Stimulated activated CD4-positive, alpha-beta T cell treated with anti-CD3 and anti-CD28 coated beads, TNF-alpha, amount 100 ng/mL, for 48 hours (primary cell): ENCODE data around the gene PROM2.

Experiments used
- DNase-seq, 3 donors: peaks; one replicate each; pipeline ENCODE4 v3.0.0-alpha.2; 2020; ENCODE audit warnings: low read depth in 3 of 3

The PROM2 gene

GRCh38 chr2:95320344-95320712 is 46.1 kb downstream of the PROM2 start:
- no peak for DNase-seq

DNA sequence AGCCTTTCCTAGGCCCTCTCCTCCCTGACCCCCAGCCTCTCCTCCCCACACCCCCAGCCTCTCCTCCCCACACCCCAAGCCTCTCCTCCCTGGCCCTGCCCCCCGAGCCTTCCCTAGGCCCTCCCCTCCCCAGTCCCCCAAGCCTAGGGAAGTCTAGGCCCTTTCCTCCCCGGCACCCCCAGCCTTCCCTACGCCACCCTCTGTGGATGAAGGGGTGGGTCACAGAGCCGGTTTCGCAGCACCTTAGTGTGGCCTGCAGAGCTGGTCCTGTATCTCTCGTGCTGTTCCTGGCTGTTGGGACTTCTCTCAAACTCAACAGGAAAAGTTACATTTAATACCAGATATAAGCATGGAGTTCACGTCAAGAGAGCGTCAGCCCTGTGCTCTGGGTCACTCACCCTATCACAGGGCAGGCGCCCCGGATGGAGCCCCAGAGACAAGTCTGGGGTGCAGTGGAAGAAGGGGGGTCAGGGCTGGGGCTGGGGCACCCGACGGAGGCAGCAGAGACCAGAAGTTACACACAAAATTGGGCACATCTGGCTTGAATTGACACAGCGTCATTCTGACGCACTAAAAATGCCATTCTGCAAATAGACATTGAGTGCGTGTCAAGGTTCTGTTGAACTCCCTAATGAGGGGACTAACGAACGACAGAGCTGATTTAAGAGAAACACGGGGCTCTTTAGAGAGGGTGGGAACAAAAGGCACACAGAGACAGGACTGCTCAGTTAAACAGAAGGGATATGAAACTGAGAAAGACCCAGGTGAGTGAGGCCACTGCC is 46.9 kb downstream of the PROM2 start:
- DNase-seq: no peak

DNA sequence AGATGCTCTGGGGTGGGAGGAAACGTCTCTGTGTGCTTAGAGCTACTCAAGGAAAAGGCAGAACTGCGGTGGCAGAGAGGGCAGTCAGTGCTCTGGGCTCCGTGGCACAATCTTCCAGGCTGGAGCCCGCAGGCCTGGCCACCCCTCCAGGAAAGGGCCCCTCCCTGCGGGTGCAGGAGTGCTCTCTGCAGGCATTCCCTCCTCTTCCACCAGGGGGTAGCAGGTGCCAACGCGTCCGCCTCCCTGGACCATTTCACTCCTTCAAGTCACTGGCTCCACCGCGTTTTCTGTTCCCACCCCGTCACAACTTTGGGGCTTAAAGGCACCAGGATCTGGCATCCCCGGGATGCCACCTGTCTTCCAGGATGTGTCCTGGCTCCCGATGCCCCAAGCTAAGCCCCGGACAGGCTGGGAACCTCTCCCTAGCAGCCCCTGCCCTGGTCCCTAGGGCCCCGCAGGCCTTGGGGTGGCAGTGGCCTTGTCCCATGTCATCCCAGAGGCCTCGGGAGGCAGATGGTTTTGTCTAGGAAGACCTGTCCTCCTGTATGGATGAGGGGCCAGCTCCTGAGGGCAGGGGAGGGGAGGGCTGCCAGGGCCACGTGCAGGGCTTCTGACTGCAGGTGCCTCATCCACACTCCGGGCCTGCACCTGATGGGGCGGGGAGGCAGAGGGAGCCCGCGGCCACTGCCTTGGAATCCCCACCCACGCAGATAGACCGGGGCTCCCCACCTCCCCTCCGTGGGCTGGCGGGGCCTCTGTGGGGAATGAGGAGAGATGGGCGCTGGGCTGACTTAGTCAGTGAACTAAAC is 49.3 kb downstream of the PROM2 start:
- DNase-seq: no peak

- DNase-seq: no peak
These were observed 50.8 kb downstream of the PROM2 start for GRCh38 chr2:95325026-95325425.

DNA sequence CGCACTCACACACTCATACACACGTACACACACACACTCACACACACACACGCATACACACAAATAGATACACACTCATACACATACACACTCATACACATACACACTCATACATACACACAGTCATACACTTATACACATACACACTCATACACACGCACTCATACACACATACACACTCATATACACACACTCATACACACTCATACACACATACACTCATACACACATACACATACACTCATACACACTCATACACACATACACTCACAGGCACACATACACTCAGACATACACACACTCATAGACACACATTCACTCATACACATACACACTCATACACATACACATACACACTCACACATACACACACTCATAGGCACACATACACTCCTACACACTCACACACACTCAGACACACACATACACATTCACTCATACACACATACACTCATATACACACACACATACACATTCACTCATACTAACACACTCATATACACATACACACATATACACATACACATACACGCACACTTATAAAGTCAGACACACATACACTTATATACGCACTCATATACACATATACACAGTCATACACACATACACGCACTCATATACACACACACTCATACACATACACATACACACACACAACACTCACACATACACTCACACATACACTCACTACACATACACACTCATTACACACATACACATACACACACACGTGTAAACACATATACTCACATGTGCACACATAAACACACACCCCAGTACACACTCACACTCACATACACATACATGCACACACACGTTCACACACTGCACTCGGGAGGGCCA is 51.6 kb downstream of the PROM2 start:
- DNase-seq: no peak

- DNase-seq: no peak
These were observed 52.3 kb downstream of the PROM2 start for GRCh38 chr2:95326433-95327140.

DNA sequence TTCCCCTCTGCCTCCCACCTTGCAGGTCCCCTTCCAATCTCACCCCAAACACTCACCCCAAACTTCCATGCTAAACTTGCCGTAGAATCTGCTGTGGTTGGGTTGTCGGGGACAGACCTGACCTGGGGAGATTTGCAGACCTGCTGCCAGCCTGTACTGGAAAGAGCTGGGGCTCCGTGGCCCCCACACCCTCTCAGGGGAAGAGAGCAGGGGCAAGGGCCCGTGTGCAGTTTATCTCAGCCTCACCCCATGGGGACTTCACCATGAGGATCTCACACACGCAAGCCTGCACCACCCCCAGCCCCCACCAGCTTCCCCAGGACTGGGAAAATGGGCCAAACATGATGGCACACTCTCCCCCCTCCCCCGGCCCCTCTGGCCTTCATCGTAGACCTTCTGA is 53.6 kb downstream of the PROM2 start:
- no peak for DNase-seq

DNA sequence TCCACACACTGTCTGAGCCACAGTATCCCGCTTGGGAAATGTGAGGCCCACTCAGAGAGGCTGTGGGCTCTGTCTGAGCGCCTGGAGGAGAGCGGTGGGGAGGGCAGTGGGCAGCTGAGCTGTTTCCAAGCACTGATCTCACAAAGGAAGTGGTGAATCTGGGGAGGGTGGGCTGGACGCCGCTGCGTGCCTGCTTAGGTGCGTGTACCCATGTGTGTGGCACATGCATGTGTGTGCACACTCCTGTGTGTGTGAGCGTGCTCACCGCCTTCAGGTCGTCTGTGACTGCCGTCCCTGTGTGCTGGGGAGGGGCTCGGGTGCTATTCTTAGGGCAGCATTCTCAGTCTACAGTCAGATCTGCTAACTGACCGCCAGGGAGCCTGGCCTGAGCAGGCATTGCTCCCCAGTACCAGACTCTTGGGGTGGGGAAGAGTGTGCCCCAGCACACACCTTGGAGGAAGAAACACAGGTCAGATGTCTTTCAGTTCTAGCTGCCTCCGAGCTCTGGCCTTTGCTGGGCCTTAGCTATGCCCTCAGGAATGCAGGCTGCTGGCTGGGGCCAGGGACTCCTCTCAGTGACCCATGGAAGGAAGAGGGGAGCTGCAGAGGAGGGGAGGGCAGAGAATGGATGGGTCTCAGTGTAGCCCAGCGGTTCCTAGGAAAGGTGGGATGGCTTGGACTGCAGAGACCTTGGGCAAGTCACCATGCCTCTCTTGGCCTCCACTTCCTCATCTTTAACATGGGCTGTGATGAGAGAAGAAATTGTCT is 54.3 kb downstream of the PROM2 start:
- DNase-seq: no peak

DNA sequence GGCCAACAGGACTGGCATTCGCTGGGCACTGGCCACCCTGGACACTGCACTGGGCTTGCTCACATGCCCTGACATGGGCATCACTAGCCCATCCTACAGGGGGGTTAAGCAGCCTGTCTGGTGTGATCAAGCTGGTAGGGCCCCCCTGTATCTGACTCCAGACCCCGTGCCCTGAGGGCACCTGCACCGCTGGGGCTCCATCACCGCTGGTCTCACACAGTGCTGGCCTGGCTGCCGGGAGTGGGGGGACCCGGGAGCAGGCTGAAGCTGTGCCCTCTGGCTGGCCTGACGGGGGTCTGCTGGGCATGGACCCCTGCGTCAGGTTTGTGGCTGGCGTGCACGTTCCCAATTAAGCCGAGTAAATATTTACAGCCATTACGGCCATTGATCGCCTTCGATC is 55.2 kb downstream of the PROM2 start:
- DNase-seq: no peak

DNA sequence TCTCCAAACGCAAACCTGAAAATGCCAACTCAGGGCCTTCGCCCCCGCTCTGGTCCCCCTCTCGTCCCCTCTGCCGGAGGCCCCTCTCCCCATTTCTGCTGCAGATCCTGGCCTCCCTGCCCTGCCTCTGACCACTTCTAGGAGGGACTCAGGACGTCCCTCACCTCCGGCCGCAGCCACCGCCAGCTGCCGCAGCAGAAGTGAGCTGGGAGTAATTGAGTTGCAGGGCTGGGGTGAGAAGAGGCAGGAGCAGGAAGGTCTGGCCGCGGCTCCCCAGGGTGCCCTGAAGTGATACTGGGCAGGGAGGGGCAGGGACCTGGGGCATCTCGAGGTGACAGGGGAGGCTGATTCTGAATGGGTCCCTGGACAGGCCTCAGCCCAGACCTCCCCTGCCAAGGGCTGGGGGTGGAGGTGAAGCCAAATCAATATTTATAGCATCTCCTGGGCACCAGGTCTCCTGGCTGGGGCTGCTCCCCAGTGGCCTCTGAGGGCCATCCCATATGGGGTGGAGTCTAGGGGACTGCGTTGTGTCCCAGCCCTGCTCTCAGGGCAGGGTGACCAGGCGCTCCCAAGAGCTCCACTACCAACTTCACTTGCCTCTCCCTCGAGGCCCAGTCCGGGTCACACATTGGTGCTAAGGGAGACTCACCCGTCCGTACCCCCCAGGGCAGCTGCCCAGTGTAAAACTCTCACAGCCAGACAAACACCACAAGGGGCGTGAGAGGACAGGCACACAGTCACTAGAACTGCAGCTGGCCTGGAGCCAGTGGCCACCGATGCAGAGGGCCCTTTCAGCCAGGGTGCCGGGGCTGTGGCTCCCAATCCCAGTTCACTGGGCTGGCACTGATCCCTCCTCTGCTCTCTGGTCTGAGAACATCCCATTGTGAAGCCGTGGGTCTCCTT is 55.9 kb downstream of the PROM2 start:
- DNase-seq: no peak

- DNase-seq: no peak
These were observed 56.6 kb downstream of the PROM2 start for GRCh38 chr2:95330794-95331338.

DNA sequence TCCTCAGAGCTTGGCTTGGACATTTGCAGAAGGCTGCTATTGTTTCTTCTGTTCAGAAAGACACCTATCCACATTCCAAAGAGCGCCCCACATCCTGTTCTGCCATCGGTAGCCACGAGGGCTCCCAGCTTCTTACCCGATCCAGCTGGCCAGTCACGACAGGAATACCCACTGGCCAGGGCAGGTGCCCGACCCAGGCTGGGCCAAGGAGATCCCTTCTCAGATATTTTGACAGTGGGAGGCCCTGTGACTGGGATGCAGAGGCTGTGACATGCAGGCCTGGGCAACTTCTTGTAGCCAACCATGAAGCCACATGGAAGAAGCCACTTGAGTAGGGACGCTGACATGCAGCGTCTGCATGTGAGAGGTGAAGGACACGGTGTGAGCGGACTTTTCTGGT is 57.4 kb downstream of the PROM2 start:
- DNase-seq: no peak

GRCh38 chr2:95332036-95332435 is 57.8 kb downstream of the PROM2 start:
- no peak for DNase-seq

DNA sequence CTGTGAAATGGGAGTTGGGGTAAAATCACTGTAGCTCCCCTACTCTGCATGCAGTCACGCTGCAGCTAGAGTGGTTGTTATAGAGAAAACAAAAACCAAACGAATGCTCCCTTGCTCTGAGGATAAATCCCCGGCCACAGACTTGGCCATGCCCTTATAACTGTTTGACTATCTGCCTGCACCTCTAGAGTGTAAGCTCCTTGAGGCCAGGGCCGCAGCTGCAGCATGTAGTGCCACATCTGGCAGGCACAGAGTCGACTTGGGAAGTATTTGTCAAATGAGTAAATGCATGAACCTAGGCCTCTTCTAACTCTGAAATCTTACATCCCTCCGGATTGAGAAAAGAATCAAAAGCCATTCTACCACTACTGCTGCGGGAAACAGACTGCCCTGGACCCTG is 58.8 kb downstream of the PROM2 start:
- DNase-seq: no peak

DNA sequence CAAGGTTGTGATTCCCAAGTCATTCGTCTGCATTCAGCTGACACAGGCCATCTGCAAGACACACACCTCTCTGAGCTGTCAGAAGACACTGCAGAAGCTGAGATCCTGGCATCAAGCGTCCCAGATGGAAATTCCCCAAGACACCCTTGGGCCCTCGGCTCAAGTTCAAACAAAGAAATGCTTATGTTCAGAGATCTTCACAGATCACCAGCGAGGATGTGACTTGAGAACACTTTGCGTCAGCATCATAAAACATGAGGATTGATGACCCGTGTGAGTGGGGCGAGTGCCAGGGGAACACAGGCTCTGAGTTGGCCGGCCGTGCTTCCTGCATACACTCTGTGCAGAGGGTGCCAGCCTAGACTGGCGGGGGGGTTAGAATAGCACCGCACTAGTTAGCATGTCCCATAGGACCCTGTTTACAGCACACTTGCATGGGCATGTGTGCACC is 59.7 kb downstream of the PROM2 start:
- DNase-seq: no peak

- DNase-seq: no peak
These were observed 60.8 kb downstream of the PROM2 start for GRCh38 chr2:95334916-95335641.

GRCh38 chr2:95336406-95336805 is 62.2 kb downstream of the PROM2 start:
- DNase-seq: no peak

DNA sequence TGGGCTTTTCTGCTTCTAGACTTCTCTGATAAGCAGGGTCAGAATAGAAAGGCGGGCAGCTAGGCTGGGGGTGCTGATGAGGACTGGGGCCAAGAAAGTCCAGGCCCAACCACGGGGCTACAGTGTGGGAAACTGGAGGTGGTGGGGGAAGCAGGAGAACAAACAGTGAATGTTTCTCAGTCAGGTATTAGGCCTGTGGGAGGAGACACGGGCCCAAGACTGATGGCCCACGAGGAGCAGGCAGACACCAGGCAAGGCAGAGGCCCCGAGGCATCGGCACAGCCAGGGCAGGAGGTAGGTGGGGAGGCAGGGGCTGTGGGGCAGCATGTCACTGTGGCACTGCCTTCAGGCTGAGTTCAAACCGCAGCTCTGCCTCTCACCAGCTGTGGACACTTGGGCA is 63.6 kb downstream of the PROM2 start:
- DNase-seq: no peak
